H9 (cell line): ENCODE data around the gene TMEM271. TPM values are rescaled to one million over a fixed set of nuclear protein-coding genes. Genes with fewer than 3 reads are reported as not detected.

Experiments used
- DNase-seq: peaks from one replicate; pipeline ENCODE4 v3.0.0-alpha.2; 2017
- H2AFZ ChIP-seq: one replicate; pipeline ENCODE4 v1.6.1; 2013; ENCODE audit warnings: mild to moderate bottlenecking, low read length, control low read depth, moderate library complexity
- H2AK5ac ChIP-seq: 2 replicates; pipeline ENCODE4 v1.6.1; 2013; ENCODE audit warnings: low read length, control low read depth, mixed read lengths; ENCODE audit not compliant: insufficient read length
- H2BK120ac ChIP-seq: one replicate; pipeline ENCODE4 v1.6.1; 2013; ENCODE audit warnings: low read depth, mild to moderate bottlenecking, low read length, control low read depth, inconsistent platforms; ENCODE audit not compliant: poor library complexity, severe bottlenecking
- H2BK12ac ChIP-seq: 2 replicates; pipeline ENCODE4 v1.6.1; 2013; ENCODE audit warnings: low read length, control low read depth, mixed read lengths, low read depth; ENCODE audit not compliant: insufficient read length
- H2BK15ac ChIP-seq: 2 replicates; pipeline ENCODE4 v1.6.1; 2013; ENCODE audit warnings: low read depth, low read length, control low read depth
- H2BK20ac ChIP-seq: one replicate; pipeline ENCODE4 v1.6.1; 2013; ENCODE audit warnings: low read depth, mild to moderate bottlenecking, low read length, control low read depth, inconsistent platforms; ENCODE audit not compliant: poor library complexity, severe bottlenecking
- H2BK5ac ChIP-seq: 2 replicates; pipeline ENCODE4 v1.6.1; 2013; ENCODE audit warnings: low read length, control low read depth, mixed read lengths; ENCODE audit not compliant: insufficient read length
- H3K14ac ChIP-seq: 2 replicates; pipeline ENCODE4 v1.6.1; 2013; ENCODE audit warnings: low read length, control low read depth; ENCODE audit not compliant: insufficient read depth
- H3K18ac ChIP-seq: 2 replicates; pipeline ENCODE4 v1.6.1; 2013; ENCODE audit warnings: low read depth, mild to moderate bottlenecking, mixed read lengths, low read length, control low read depth; ENCODE audit not compliant: insufficient read length
- H3K23ac ChIP-seq: 2 replicates; pipeline ENCODE4 v1.6.1; 2013; ENCODE audit warnings: low read length, control low read depth, mixed read lengths, low read depth; ENCODE audit not compliant: insufficient read length
- H3K23me2 ChIP-seq: 2 replicates; pipeline ENCODE4 v1.6.1; 2013; ENCODE audit warnings: low read depth, mild to moderate bottlenecking, mixed read lengths, low read length, control low read depth; ENCODE audit not compliant: insufficient read length, poor library complexity, severe bottlenecking
- H3K27ac ChIP-seq: 2 replicates; pipeline ENCODE4 v1.5.1; 2013; ENCODE audit warnings: low read length, control low read depth, mixed read lengths, low read depth; ENCODE audit not compliant: insufficient read length
- H3K27me3 ChIP-seq: 2 replicates; pipeline ENCODE4 v1.6.1; 2013; ENCODE audit warnings: low read length, control low read depth, inconsistent platforms; ENCODE audit not compliant: insufficient read depth
- H3K4ac ChIP-seq: 2 replicates; pipeline ENCODE4 v1.6.1; 2013; ENCODE audit warnings: low read depth, mild to moderate bottlenecking, control low read depth, inconsistent platforms, low read length, moderate library complexity
- H3K4me1 ChIP-seq: 2 replicates; pipeline ENCODE4 v1.6.1; 2013; ENCODE audit warnings: low read length, control low read depth, inconsistent platforms; ENCODE audit not compliant: insufficient read depth
- H3K4me2 ChIP-seq: 2 replicates; pipeline ENCODE4 v1.6.1; 2013; ENCODE audit warnings: low read length, control low read depth, mixed read lengths; ENCODE audit not compliant: insufficient read length, insufficient read depth
- H3K56ac ChIP-seq: 2 replicates; pipeline ENCODE4 v1.6.1; 2013; ENCODE audit warnings: low read depth, mild to moderate bottlenecking, mixed read lengths, low read length, control low read depth; ENCODE audit not compliant: insufficient read length
- H3K79me1 ChIP-seq: 2 replicates; pipeline ENCODE4 v1.6.1; 2013; ENCODE audit warnings: low read depth, mild to moderate bottlenecking, moderate library complexity, low read length, control low read depth, inconsistent platforms; ENCODE audit not compliant: insufficient read depth, poor library complexity, severe bottlenecking
- H3K79me2 ChIP-seq: 2 replicates; pipeline ENCODE4 v1.6.1; 2013; ENCODE audit warnings: low read length, control low read depth, inconsistent platforms; ENCODE audit not compliant: insufficient read depth
- H3K9ac ChIP-seq: 2 replicates; pipeline ENCODE4 v1.6.1; 2013; ENCODE audit warnings: low read length, control low read depth, mixed read lengths; ENCODE audit not compliant: insufficient read length; ENCODE audit errors: extremely low read depth
- H3K9me3 ChIP-seq: one replicate; pipeline ENCODE4 v1.6.1; 2013; ENCODE audit warnings: low read depth, low read length, inconsistent platforms; ENCODE audit not compliant: control insufficient read depth
- H3T11ph ChIP-seq: one replicate; pipeline ENCODE4 v1.6.1; 2013; ENCODE audit warnings: mild to moderate bottlenecking, low read length, control low read depth, inconsistent platforms
- H4K20me1 ChIP-seq: one replicate; pipeline ENCODE4 v1.6.1; 2013; ENCODE audit not compliant: control insufficient read depth, insufficient read length, insufficient read depth
- H4K5ac ChIP-seq: 2 replicates; pipeline ENCODE4 v1.6.1; 2013; ENCODE audit warnings: low read depth, mild to moderate bottlenecking, mixed read lengths, low read length, control low read depth; ENCODE audit not compliant: insufficient read length
- H4K8ac ChIP-seq: replicated peaks from 2 replicates; pipeline ENCODE4 v1.6.1; 2013; ENCODE audit warnings: low read length, control low read depth, mixed read lengths, low read depth; ENCODE audit not compliant: insufficient read length
- H4K91ac ChIP-seq: 2 replicates; pipeline ENCODE4 v1.6.1; 2013; ENCODE audit warnings: low read depth, mild to moderate bottlenecking, moderate library complexity, mixed read lengths, low read length, control low read depth; ENCODE audit not compliant: insufficient read length
- H3K27ac Mint-ChIP-seq, 3 experiments: 2 replicates in 2 of 3; 3 replicates in 1 of 3; pipeline ENCODE4 v1.8.0; 2020 to 2021; ENCODE audit warnings: mixed read lengths in 3 of 3, mild to moderate bottlenecking in 1 of 3, moderate library complexity in 1 of 3
- H3K27me3 Mint-ChIP-seq: 2 replicates; pipeline ENCODE4 v1.8.0; 2021; ENCODE audit warnings: low read depth, mild to moderate bottlenecking, moderate library complexity, mixed read lengths
- H3K36me3 Mint-ChIP-seq, 3 experiments: 2 replicates in 2 of 3; 3 replicates in 1 of 3; pipeline ENCODE4 v1.8.0; 2020 to 2021; ENCODE audit warnings: low read depth in 3 of 3, mixed read lengths in 3 of 3; ENCODE audit not compliant: insufficient read depth in 1 of 3
- H3K4me1 Mint-ChIP-seq, 2 experiments: 2 replicates each; pipeline ENCODE4 v1.8.0; 2020; ENCODE audit warnings: mixed read lengths in 2 of 2
- H3K4me3 Mint-ChIP-seq, 2 experiments: 2 replicates in 1 of 2; 3 replicates in 1 of 2; pipeline ENCODE4 v1.8.0; 2020 to 2021; ENCODE audit warnings: mild to moderate bottlenecking in 2 of 2, mixed read lengths in 2 of 2, moderate library complexity in 1 of 2
- H3K9me3 Mint-ChIP-seq, 2 experiments: 2 replicates in 1 of 2; 3 replicates in 1 of 2; pipeline ENCODE4 v1.8.0; 2020; ENCODE audit warnings: mild to moderate bottlenecking in 2 of 2, mixed read lengths in 2 of 2, moderate library complexity in 1 of 2
- CTCF ChIP-seq: fragments of 200-600 bp; sonication (generic); conservative IDR thresholded peaks from 3 replicates; pipeline ENCODE4 v1.8.0; 2021; ENCODE audit warnings: antibody characterized with exemption, mild to moderate bottlenecking
- WGBS: extraction: QIAGEN DNeasy Blood & Tissue Kit; methylation state at CpG from one replicate; pipeline ENCODE4 v1.1.7; 2013; ENCODE audit warnings: missing lambda C conversion rate, low lambda C conversion rate, mixed read lengths; ENCODE audit not compliant: insufficient read length; ENCODE audit errors: extremely low coverage; 5-methylcytosine and 5-hydroxymethylcytosine counted together
- total RNA-seq: library from RNA; stranded (reverse); gene quantifications from 2 replicates; pipeline ENCODE4 v1.2.1, GENCODE V29; 2021

Gene TMEM271
- total RNA-seq, 1 experiment from 2014 or later = 0.09 TPM

- Histone ChIP-seq H2BK120ac (no peak overlapping the region), H4K5ac (no peak overlapping the region), H3K79me2 (no peaks in the 10 kb centered on the region), H2BK20ac (no peak overlapping the region), H3K27me3 (no peaks in the 10 kb centered on the region), H3K23ac (no peak overlapping the region), H2BK5ac (no peak overlapping the region), H3T11ph (no peak overlapping the region), H2AFZ (no peak overlapping the region), H3K9me3 (no peaks in the 10 kb centered on the region), H3K18ac (no peak overlapping the region), H3K4ac (no peak overlapping the region), H4K8ac (no peak overlapping the region), H4K91ac (no peak overlapping the region), H3K27ac (no peak overlapping the region), H2BK12ac (no peak overlapping the region), H3K4me1 (no peaks in the 10 kb centered on the region), H3K4me2 (no peak overlapping the region), H2AK5ac (no peak overlapping the region), H3K79me1 (no peaks in the 10 kb centered on the region), H3K9ac (no peak overlapping the region), H2BK15ac (no peak overlapping the region), H3K23me2 (no peaks in the 10 kb centered on the region), H3K14ac (no peak overlapping the region), H3K56ac (no peak overlapping the region), H4K20me1 (no peaks in the 10 kb centered on the region)
- WGBS = no CpG with 5 or more reads among the region's 11 CpGs
- Mint-ChIP-seq H3K27ac (no peak overlapping the region), H3K4me3 (no peak overlapping the region), H3K9me3 (no peaks in the 10 kb centered on the region), H3K27me3 (no peaks in the 10 kb centered on the region; the same call in 1 of the 2 replicates), H3K36me3 (peaks cover 38 to 73% (median 68%) of the 10 kb centered on the region in 3 experiments), H3K4me1 (peaks cover 0 to 3% of the 10 kb centered on the region in 2 experiments; a peak in 1 of 4 replicates)
- TF ChIP-seq CTCF = no peak
- no peak for DNase-seq
These were observed 45.0 kb downstream of the TMEM271 start for GRCh38 chr4:531076-531475.
